ENCODE results near the gene ATXN7L2.

DNA sequence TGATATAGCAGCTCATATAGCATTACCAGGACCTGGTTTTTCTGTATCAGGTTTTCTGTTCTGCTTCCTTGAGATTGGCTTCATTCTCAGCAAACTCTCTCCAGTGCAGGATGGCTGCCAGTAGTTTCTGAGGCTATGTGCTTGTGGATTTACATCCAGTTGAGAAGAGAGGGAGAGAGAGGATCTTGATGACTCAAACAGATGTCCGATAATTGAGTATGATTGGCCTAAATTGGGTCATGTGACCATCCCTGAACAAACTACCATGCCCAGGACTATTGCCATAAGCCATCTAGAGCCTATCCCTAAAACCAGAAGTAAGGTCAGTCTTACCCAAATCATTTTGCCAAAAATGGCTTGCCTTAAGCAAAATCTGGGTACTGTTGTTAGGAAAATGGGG lies 39.4 kb upstream of the ATXN7L2 start:
- TF ChIP-seq, protein P1, sequence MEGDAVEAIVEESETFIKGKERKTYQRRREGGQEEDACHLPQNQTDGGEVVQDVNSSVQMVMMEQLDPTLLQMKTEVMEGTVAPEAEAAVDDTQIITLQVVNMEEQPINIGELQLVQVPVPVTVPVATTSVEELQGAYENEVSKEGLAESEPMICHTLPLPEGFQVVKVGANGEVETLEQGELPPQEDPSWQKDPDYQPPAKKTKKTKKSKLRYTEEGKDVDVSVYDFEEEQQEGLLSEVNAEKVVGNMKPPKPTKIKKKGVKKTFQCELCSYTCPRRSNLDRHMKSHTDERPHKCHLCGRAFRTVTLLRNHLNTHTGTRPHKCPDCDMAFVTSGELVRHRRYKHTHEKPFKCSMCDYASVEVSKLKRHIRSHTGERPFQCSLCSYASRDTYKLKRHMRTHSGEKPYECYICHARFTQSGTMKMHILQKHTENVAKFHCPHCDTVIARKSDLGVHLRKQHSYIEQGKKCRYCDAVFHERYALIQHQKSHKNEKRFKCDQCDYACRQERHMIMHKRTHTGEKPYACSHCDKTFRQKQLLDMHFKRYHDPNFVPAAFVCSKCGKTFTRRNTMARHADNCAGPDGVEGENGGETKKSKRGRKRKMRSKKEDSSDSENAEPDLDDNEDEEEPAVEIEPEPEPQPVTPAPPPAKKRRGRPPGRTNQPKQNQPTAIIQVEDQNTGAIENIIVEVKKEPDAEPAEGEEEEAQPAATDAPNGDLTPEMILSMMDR (IDR thresholded peaks at IDR 0.05; ENCODE audit: control extremely low read depth in 1 of 3, insufficient read depth in 1 of 3, low read depth in 1 of 3, low read length in 3 of 3), result no peak
- TF ChIP-seq EP300 (IDR thresholded peaks at IDR 0.05; ENCODE audit: borderline replicate concordance in 1 of 2, low read depth in 2 of 2, low read length in 2 of 2) (no peak), NRF1 (IDR thresholded peaks at IDR 0.05; ENCODE audit: low read depth, low read length) (no peak), HDAC2 (IDR thresholded peaks at IDR 0.05; ENCODE audit: borderline replicate concordance in 1 of 2, low read depth in 2 of 2, low read length in 2 of 2) (no peak), POLR2A (IDR thresholded peaks at IDR 0.05; ENCODE audit: control extremely low read depth in 1 of 2, low read depth in 2 of 2, low read length in 2 of 2) (no peak), ZNF274 (IDR thresholded peaks at IDR 0.05; ENCODE audit: borderline replicate concordance, extremely low read depth, low read length) (no peak), RBBP5 (IDR thresholded peaks at IDR 0.05; ENCODE audit: borderline replicate concordance, low read depth, low read length) (no peak)
